Fibroblast of villous mesenchyme (primary cell): Measurements from ENCODE around the gene RNF44. TPM values are rescaled to one million over a fixed set of nuclear protein-coding genes. Genes with fewer than 3 reads are reported as not detected.

Source experiments
- DNase-seq: peaks from one replicate; pipeline ENCODE4 v3.0.0-alpha.2; 2010; ENCODE audit warnings: low read depth
- H3K4me3 ChIP-seq: 2 replicates; pipeline ENCODE4 v1.5.1; 2011; ENCODE audit warnings: low read depth, mild to moderate bottlenecking, low read length
- CTCF ChIP-seq: IDR thresholded peaks from 2 replicates; pipeline ENCODE4 v1.5.1; 2012; ENCODE audit warnings: low read depth, mild to moderate bottlenecking, low read length; ENCODE audit not compliant: insufficient read depth
- total RNA-seq: library from RNA; depleted of rRNA; stranded (reverse); fragments of >200 nt; gene quantifications from 2 replicates; pipeline ENCODE4 v1.2.3, GENCODE V29; 2012

The RNF44 gene
- total RNA-seq, 1 donor, result 4.3 TPM

GRCh38 chr5:176545737-176546509, 8.7 kb upstream of the RNF44 start:
- no peak for DNase-seq
- TF ChIP-seq CTCF, result no peak

GRCh38 chr5:176545388-176545736, 8.2 kb upstream of the RNF44 start:
- no peak overlapping the region for H3K4me3 ChIP-seq
- no peak for DNase-seq
- TF ChIP-seq CTCF, result no peak

More at GRCh38 chr5:176545737-176546509, 8.7 kb upstream of the RNF44 start:
- no peak overlapping the region for H3K4me3 ChIP-seq

GRCh38 chr5:176543428-176544182, 6.4 kb upstream of the RNF44 start:
- peak overlapping the region; percentile 63 for H3K4me3 ChIP-seq
- peak; percentile 26 for DNase-seq
- no peak for TF ChIP-seq CTCF

- TF ChIP-seq CTCF, result no peak
- peak overlapping the region; percentile 63 for H3K4me3 ChIP-seq
- DNase-seq, result peak; percentile 21
Measured at GRCh38 chr5:176542596-176543427, 5.6 kb upstream of the RNF44 start.

- H3K4me3 ChIP-seq, result peak overlapping the region; percentile 63
- no peak for TF ChIP-seq CTCF
Measured at GRCh38 chr5:176542135-176542595, 5.0 kb upstream of the RNF44 start.

GRCh38 chr5:176541338-176542134, 4.3 kb upstream of the RNF44 start:
- no peak overlapping the region for H3K4me3 ChIP-seq
- DNase-seq, result peak; percentile 28
- no peak for TF ChIP-seq CTCF

More at GRCh38 chr5:176542135-176542595, 5.0 kb upstream of the RNF44 start:
- no peak for DNase-seq
